Fibroblast of villous mesenchyme (primary cell): Measurements from ENCODE around the gene NCKAP5. TPM values are rescaled to one million over a fixed set of nuclear protein-coding genes. Genes with fewer than 3 reads are reported as not detected.

Experiments
- DNase-seq: peaks from one replicate; pipeline ENCODE4 v3.0.0-alpha.2; 2010; ENCODE audit warnings: low read depth
- H3K4me3 ChIP-seq: 2 replicates; pipeline ENCODE4 v1.5.1; 2011; ENCODE audit warnings: low read depth, mild to moderate bottlenecking, low read length
- CTCF ChIP-seq: IDR thresholded peaks from 2 replicates; pipeline ENCODE4 v1.5.1; 2012; ENCODE audit warnings: low read depth, mild to moderate bottlenecking, low read length; ENCODE audit not compliant: insufficient read depth
- total RNA-seq: library from RNA; depleted of rRNA; stranded (reverse); fragments of >200 nt; gene quantifications from 2 replicates; pipeline ENCODE4 v1.2.3, GENCODE V29; 2012

The NCKAP5 gene
- total RNA-seq, 1 donor: 47.9 TPM

GRCh38 chr2:133496501-133497269 lies 71.6 kb downstream of the NCKAP5 start:
- TF ChIP-seq CTCF: no peak
- DNase-seq: no peak

GRCh38 chr2:133495226-133495625 lies 73.0 kb downstream of the NCKAP5 start:
- no peak overlapping the region for H3K4me3 ChIP-seq
- TF ChIP-seq CTCF: no peak
- DNase-seq: no peak

More at GRCh38 chr2:133496501-133497269, 71.6 kb downstream of the NCKAP5 start:
- no peak overlapping the region for H3K4me3 ChIP-seq

DNA sequence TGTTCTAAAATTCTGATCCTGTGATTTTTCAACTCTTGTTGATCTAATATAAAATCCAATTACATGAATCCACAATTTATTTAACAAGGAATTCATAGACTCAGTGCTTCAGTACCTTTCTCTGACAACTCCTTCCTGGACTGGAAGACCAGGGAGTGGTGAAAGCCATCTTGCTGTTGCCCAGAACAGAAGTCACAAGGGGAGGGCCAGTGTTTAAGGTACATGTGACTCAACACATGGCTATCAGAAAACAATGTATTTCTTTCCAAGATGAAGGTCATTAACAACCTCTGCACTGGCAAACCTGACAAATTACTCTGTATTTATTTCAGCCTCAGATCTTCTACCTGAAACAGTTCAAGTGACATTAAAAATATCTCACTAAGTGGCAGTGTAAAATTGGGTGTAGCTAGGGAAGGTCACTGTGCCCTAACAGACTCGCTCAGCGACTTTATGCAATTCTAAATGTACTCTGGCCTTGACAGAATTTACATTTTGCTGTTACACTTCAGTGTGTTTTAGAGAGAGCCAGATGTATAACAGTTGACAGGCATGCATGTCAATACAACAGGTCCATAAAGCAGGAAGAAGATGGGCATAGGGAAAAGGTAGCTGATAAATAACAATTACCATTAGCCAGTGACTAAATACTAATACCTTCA lies 75.4 kb downstream of the NCKAP5 start:
- no peak for DNase-seq
- TF ChIP-seq CTCF: no peak
- no peak overlapping the region for H3K4me3 ChIP-seq

DNA sequence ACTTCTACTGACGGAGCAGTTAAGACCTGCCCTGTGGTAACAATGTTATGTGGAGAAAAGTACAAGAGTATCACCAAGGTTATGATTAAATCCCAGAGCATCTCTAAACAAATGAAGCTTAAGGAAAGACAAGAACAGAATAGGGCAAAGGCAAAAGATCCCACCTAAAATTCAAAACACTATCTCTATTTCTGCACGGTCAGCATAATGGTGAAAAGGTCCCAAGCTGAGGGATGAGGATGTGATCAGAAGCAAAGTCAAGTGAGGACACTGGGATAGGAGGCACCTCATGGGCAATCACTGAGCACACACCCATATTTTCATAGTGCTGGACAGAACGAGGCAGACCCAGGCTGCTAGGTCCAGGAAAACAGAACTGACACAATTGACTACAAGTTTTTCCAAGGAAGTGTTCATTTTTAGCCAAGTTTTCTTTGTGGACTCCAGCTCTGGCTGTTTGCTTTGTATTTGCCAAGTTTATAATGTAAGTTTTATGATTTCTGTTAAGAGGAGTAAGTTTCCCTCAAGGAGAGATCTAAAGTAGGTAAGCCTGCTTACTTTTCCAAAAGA lies 77.8 kb downstream of the NCKAP5 start:
- TF ChIP-seq CTCF: no peak
- DNase-seq: no peak
- H3K4me3 ChIP-seq: no peak overlapping the region

- no peak for TF ChIP-seq CTCF
- H3K4me3 ChIP-seq: no peak overlapping the region
- no peak for DNase-seq
Observed at GRCh38 chr2:133489641-133490410, 78.4 kb downstream of the NCKAP5 start.

GRCh38 chr2:133489146-133489545 lies 79.1 kb downstream of the NCKAP5 start:
- H3K4me3 ChIP-seq: no peak overlapping the region
- no peak for DNase-seq
- TF ChIP-seq CTCF: no peak
